ENCODE measurements around the gene TTBK2. TPM values are rescaled to one million over a fixed set of nuclear protein-coding genes. Genes with fewer than 3 reads are reported as not detected.

TTBK2 gene
- total and polyA plus RNA-seq, 2 donors (not counting 3 experiments of a cell fraction or from before 2014, with no cell fraction given), result 4.4 to 17.1 TPM

DNA sequence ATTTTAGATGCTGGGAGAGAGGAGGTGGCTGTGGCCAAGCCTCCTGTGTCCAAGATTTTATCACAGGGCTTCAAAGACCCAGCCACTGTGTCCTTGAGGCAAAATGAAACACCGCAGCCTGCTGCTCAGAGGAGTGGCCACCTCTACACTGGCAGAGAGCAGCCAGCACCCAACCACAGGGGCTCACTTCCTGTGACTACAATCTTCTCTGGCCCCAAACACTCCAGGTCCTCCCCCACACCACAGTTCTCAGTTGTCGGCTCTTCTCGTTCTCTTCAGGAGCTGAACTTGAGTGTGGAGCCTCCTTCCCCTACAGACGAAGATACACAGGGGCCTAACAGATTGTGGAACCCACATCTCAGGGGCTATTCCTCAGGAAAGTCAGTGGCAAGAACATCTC is 229.3 kb downstream of the TTBK2 start:
- Histone ChIP-seq H3K27me3 (ENCODE audit: control insufficient read depth in 2 of 2, insufficient read depth in 2 of 2, low read length in 2 of 2) (no peaks in the 10 kb centered on the region), H3K79me2 (ENCODE audit: control insufficient read depth, insufficient read depth, low read length) (no peaks in the 10 kb centered on the region), H4K20me1 (replicated peaks; ENCODE audit: control insufficient read depth, extremely low read depth, insufficient read depth, low read length) (no peaks in the 10 kb centered on the region), H3K4me1 (ENCODE audit: control insufficient read depth, extremely low read depth, insufficient read depth, low read length) (no peaks in the 10 kb centered on the region), H3K36me3 (ENCODE audit: control insufficient read depth in 2 of 2, extremely low read depth in 1 of 2, insufficient read depth in 2 of 2, low read length in 2 of 2) (peaks cover 0 to 8% of the 10 kb centered on the region in 2 experiments), H3K9me3 (replicated peaks; ENCODE audit: control insufficient read depth, insufficient read depth, low read length) (no peaks in the 10 kb centered on the region), H3K27ac (ENCODE audit: insufficient read depth, low read depth, low read length) (no peak overlapping the region), H2AFZ (ENCODE audit: low read depth, low read length) (no peak overlapping the region), H3K4me2 (ENCODE audit: insufficient read depth, low read length) (no peak overlapping the region), H3K4me3 (replicated peaks in 1 of 3; ENCODE audit: insufficient read depth in 1 of 3, low read depth in 1 of 3, low read length in 3 of 3) (no peak overlapping the region), H3K9ac (replicated peaks; ENCODE audit: extremely low read depth, insufficient read depth, low read length) (no peak overlapping the region), H3K9me1 (replicated peaks; ENCODE audit: control insufficient read depth, extremely low read depth, insufficient read depth, low read length) (no peaks in the 10 kb centered on the region)
- no peak for DNase-seq (ENCODE audit: low read depth, low spot score)
- CTCF ChIA-PET, result no interaction called here
- no TSS peak for BruUV-seq (replicated peaks)
- intact Hi-C loops (cut with micrococcal nuclease) (no loop called here), dilution Hi-C loops (cut with MboI; ENCODE audit: extremely low pct_ligation_motif_present, low sequenced_read_pairs) (no loop called here)
- no peak for FAIRE-seq
- no peak for TF ChIP-seq POLR2A (IDR thresholded peaks at IDR 0.05; ENCODE audit: low read depth, low read length)
- TF ChIP-seq, protein P1, sequence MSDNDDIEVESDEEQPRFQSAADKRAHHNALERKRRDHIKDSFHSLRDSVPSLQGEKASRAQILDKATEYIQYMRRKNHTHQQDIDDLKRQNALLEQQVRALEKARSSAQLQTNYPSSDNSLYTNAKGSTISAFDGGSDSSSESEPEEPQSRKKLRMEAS (IDR thresholded peaks at IDR 0.05; ENCODE audit: insufficient read depth, insufficient read length), result no peak
- TF ChIP-seq, protein P2, sequence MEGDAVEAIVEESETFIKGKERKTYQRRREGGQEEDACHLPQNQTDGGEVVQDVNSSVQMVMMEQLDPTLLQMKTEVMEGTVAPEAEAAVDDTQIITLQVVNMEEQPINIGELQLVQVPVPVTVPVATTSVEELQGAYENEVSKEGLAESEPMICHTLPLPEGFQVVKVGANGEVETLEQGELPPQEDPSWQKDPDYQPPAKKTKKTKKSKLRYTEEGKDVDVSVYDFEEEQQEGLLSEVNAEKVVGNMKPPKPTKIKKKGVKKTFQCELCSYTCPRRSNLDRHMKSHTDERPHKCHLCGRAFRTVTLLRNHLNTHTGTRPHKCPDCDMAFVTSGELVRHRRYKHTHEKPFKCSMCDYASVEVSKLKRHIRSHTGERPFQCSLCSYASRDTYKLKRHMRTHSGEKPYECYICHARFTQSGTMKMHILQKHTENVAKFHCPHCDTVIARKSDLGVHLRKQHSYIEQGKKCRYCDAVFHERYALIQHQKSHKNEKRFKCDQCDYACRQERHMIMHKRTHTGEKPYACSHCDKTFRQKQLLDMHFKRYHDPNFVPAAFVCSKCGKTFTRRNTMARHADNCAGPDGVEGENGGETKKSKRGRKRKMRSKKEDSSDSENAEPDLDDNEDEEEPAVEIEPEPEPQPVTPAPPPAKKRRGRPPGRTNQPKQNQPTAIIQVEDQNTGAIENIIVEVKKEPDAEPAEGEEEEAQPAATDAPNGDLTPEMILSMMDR (IDR thresholded peaks at IDR 0.05; ENCODE audit: extremely low read depth in 1 of 2, insufficient read depth in 1 of 2, low read depth in 1 of 2, low read length in 2 of 2), result no peak
- TF ChIP-seq POLR2AphosphoS5 (IDR thresholded peaks at IDR 0.05; ENCODE audit: insufficient read depth, low read depth, low read length), result no peak
- no peak for TF ChIP-seq JUN (IDR thresholded peaks at IDR 0.05; ENCODE audit: borderline replicate concordance, insufficient read depth, insufficient read length, low read depth)
- no peak for TF ChIP-seq GATA2 (IDR thresholded peaks at IDR 0.05; ENCODE audit: insufficient read depth, insufficient read length, low read depth, low read length)
- TF ChIP-seq EZH2 (IDR thresholded peaks at IDR 0.05; ENCODE audit: borderline replicate concordance, low read depth, low read length, severe bottlenecking), result no peak
- no peak for TF ChIP-seq FOS (IDR thresholded peaks at IDR 0.05; ENCODE audit: borderline replicate concordance, insufficient read depth, low read length)
- TF ChIP-seq MYC (IDR thresholded peaks at IDR 0.05; ENCODE audit: low read depth, low read length), result no peak
- POLR2A ChIA-PET, result no interaction called here

Small RNAs within 50 kb of the gene (small RNA-seq; reads per million reads assigned to genes)
- gene KRT8P50 (ENCODE audit: insufficient read depth, insufficient read length, low read depth, low replicate concordance), result not detected

Other genes with a start within 250 kb of the TTBK2 start
- gene CDAN1, start 183.7 kb downstream of the TTBK2 start, total RNA-seq, result 23.4 and 25.9 TPM in 2 replicates
- 6.5 and 7.2 TPM in 2 replicates for gene CDAN1, start 183.7 kb downstream of the TTBK2 start, polyA plus RNA-seq
- gene UBR1, start 185.3 kb upstream of the TTBK2 start, total RNA-seq, result 26.9 and 28.8 TPM in 2 replicates
- 3.9 and 5.3 TPM in 2 replicates for gene UBR1, start 185.3 kb upstream of the TTBK2 start, polyA plus RNA-seq
- gene TMEM62, start 212.8 kb upstream of the TTBK2 start, total RNA-seq, result 17.6 and 22.2 TPM in 2 replicates
- gene TMEM62, start 212.8 kb upstream of the TTBK2 start, polyA plus RNA-seq, result 9.1 and 10.4 TPM in 2 replicates